GM18873 (cell line): Measurements from ENCODE around the gene MAP4K2.

Source experiments
- ATAC-seq: cut with Tn5 transposase; IDR thresholded peaks from one replicate; pipeline ENCODE4 v1.9.1; 2021; ENCODE audit warnings: mild to moderate bottlenecking, moderate library complexity, moderate number of reproducible peaks; ENCODE audit not compliant: unreplicated experiment, low FRiP score

Gene MAP4K2

DNA sequence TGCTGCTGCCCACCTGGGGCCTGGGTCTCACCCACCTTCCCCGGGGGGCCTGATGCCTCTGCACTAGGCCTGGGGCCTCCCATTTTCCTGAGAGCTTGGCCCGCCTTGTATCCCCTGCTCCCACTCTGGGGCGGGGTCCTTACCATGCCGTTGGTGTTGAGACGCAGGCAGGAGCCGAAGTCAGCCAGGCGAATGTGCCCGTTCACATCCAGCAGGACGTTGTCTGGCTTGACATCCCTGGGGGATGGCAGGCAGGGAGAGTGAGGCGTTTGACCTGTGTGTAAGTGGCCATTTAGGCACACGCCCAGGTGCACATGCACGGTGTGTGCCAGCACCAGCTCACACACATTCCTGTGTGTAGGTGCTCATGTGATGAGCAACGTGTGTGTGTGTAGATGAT, 36.3 kb upstream of the MAP4K2 start:
- no peak for ATAC-seq

DNA sequence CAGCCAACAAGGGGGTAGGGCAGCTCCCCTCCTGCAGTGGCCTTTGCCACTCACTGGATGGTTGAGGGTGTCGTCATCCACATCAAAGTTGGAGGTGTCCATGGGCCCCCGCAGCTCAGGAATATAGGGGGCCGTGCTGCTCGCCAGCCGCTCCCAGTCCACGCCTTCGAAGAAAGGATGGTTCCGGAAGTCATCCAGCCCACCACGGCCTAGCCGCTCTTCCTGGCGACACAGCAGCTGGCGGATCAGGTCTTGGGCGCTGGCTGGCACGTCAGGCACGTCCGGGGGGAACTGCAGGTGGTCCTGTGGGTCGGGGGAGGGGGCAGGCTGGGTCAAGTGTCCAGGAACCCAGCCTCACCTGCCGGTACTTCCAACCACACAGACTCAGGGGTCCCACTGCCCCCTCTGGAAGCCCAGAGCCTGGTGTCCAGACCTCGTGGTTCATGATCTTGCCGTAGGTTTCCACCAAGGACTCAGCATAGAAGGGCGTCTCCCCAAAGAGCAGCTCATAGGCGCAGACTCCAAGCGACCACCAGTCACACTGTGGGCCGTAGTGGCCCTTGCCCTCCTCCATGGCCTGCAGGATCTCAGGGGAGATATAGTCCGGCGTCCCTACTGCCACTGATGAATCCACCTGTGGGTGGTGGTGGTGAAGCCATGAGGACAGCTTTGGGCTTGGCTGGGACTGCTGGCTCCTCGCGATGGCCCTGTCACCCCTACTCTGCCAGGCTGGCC, 35.8 kb upstream of the MAP4K2 start:
- ATAC-seq: no peak

DNA sequence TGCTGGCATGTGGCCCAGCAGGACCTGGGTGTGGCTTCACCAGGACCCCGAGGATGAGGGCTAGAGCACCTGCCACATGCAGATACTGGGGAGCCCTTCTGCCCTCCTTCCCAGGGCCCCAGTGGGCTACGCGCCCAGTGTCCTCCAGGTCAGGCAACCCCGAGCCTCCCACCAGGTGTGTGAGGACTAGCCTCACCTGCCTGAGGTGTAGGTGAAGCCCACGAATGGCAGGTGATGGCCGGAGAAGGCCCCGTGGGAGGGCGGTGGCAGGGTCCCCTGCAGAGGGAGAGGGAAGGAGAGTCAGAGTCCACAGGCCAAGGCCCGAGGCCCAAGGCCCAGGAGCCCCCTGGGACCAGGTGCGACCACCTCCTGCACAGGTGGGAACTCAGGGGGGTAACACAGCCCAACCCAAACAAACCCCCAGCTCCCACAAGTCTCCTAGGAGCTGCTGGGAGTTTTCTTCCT, 34.9 kb upstream of the MAP4K2 start:
- no peak for ATAC-seq

DNA sequence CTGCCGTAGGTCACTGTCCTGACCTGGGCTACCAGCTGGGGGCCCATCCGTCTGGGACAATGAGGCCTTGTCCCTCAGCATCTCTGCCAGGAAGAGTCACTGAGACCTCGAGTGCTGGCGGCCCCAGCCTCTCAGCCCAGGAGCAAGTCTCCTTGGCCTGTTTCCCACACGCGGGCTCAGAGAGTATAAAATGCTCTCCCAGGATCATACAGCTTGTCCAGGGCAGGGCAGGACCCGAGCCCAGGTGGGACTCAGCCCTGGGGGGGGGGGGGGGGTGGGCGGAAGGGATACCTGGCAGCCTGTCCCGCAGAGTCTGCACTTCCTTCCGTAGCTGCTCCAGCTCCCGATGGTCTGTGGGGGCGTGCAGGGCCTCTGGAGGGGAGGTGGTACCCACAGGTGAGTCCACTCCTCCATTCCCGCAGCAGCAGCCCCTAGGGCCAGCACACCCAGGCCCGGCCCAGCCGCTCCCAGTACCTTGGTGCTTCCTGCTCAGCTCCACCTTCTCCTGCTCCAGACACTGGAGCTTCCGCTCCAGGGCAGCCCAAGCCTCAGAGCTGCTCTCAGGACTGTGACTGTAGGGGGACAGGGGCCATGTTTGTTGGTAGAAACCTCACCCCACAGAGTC, 33.5 kb upstream of the MAP4K2 start:
- ATAC-seq: no peak

DNA sequence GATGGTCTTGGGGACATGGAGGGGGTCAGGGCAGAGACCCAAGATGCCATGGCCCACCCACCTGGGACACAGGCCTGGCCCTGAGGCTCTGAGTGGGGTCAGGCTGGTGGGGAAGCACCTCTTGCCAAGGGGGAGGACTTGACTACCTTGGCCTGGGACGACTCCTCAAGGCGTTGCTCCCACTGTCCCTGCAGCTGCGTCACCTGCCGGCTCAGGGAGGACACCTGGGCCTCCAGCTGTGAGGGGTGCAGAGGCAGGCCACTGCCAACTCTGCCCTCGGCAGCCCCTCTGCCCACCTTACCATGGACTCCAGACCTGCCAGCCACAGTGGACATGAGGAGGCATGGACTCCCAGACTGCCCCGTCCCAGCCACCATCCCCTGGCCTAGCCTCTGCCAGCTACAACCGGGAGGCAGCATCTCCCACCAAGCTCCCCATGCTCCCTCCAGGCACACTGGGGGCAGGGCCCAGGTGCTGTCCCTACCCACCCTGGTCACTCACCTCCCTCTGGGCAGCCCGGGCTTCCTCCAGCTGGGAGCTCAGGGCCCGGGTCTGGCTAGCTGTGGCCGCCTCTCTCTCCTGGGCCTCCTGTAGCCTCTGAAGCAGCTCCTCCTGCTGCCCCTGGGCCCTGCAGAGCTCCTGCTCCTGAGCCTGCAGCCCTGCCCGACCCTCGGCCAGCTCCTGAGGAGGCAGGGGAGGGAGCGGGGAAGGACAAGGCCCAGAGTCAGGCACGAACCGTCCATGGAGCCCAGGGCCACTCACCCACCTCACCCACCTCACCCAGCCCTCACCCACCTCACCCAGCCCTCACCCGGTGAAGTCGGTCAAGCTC, 32.8 kb upstream of the MAP4K2 start:
- no peak for ATAC-seq

DNA sequence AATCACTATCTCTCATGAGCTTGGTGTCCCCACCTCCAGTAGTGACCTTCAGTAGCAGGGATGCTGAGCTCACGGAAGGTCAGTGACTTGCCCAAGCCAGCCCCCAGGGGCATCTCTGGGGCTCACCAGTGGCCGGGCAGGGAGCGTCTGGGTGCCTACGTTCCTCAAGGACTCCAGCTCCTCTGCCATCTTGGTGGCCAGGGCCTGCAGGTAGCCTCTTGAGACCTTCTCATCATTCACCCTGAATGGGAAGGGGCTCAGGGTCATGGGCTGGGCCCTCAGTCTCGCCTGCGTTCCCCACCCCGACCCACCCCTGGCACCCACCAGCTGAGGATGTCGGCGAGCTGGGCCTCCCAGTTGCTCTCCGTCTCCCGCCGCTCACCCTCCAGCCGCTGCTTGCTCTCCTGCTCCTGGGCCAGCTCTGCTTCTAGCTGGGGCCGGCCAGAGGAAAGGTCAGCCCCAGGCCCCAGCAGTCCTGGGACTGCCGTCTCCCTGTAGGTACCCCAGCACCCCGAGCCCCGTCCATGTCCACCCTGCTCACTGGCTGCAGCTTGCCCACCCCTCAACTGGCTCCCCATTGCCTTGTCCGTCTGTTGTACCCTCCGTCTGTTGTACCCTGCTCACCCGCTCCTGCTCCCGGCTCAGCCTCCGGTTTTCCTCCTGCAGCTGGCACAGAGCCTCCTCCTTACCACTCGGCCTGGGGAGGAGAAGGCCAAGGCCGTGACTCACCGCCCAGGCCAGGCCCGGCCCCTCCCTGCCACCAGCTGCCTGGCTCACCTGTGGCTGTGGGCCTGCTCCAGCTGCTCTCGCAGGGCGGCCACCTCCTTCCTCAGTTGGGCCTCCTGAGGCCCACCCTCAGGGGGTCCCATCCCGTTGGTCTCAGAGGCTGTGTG, 32.0 kb upstream of the MAP4K2 start:
- ATAC-seq: no peak

DNA sequence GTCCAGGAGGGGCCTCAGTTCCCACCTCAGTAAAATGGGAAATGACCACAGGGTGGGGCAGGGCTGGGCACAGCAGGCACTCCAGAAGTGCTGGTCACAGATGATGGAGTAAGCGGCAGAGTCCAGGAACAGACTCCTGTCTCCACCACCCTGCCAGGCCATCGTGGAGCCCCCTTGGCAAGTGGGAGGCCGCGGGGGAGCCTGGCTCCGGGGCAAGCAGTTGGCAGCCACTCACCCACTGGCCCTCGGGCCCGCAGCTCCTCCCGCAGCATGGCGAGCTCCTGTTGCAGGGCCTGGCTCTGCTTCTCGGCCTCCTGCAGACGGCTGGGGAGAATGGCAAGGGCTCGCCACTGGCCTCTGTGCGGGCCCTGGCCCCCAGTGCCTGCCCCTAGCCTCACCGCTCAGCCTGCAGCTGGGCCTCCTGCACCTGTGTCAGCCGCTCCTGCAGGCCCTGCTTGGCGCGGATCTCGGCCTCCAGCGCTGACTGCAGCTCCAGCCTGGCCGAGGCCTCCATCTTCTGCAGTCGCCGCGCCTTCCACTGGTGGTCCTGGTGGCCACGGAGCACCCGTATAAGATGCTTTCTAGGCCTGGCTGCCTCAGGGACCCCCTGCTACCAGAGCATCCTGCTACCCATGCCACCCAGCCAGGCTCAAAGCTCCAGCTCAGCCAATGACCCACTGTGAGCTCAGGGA, 31.2 kb upstream of the MAP4K2 start:
- no peak for ATAC-seq

DNA sequence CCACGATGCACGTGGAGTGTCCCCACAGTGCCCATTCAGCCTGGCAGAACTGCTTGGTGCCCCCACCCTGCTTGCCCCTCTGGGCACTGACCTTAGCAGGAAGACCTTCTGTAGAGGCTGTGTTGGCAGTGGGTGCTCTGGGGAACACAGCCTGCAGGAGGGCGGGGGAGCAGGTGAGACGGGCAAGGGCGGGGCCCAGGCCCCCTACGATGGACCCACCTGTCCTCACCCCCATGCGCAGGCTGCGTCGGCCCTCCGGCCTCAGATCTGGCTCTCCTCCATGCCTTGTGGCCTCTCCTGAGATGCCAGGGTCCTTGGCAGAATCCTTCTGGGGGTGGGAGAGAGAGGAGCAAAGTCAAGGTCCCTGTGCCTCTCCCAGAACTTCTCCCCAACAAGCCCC, 30.5 kb upstream of the MAP4K2 start:
- ATAC-seq: no peak

DNA sequence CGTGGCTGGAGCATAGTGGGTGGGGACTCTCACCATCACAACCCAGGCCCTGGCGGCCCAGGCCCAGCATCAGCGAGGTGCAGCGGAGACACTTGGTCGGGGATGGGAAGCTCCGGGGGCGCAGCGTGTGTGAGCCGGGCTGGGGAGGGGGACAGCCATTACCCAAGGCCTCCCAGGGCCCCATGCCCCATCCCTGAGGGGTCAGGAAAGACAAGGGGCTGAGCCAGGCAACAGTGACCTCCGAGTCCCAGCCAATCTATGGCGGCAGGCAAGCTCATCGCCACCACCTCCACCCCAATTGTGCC, 30.1 kb upstream of the MAP4K2 start:
- no peak for ATAC-seq

DNA sequence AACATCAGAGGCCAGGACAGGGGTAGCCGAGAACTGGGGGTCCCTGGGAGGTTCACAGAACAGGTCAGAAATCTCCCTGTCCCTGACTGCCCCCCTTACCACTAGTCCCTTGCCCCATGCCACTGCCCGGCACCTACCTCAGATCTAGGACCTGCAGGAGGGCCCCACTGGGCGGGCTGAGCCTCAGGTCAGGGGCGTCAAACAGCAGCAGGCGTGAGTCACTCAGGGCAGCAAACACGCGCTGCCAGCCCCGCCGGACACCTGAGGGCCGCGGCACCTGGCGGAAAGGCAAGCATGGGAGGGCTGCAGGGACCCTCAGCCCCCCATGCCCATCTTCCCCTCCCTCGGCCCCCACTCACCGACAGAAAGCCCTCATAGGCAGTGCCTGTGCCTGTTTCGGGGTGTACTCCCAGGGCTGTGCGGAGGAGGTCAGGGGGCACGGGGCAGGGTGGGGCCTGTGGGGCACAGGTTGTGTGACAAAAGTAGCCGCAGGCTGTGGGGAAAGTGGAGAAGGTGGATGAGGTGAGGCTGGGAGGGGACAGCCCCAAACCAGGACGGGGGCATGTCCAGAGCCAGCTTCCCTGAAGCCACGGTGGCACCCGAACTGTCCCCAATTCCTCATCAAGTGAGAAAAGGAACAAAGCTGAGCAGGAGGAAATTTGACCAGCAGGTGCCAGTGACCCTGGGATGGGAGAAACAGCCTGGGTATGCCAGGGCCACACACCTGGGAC, 29.6 kb upstream of the MAP4K2 start:
- no peak for ATAC-seq

DNA sequence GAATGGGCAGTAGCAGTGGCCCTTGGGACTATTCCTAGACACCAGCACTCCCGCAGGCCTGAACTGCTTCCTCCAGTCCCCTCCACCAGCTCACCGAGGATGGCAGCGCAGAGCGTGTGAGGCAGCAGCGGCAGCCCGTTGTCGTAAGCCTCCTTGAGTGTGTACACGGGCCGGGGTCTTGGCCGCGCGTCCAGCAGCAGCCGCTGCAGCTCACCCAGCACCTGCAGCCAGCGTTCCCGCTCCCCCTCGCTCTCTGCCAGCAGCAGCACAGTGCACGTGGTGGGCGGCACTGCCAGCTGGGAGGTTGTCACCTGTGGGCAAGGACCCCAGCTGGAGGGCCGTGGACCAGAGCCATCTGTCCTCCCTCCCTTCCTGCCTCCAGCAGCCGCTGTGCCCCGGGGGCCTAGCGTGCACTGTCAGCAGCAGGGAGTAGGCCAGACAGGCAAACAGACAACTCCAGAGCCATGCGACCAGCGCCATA, 28.4 kb upstream of the MAP4K2 start:
- no peak for ATAC-seq

DNA sequence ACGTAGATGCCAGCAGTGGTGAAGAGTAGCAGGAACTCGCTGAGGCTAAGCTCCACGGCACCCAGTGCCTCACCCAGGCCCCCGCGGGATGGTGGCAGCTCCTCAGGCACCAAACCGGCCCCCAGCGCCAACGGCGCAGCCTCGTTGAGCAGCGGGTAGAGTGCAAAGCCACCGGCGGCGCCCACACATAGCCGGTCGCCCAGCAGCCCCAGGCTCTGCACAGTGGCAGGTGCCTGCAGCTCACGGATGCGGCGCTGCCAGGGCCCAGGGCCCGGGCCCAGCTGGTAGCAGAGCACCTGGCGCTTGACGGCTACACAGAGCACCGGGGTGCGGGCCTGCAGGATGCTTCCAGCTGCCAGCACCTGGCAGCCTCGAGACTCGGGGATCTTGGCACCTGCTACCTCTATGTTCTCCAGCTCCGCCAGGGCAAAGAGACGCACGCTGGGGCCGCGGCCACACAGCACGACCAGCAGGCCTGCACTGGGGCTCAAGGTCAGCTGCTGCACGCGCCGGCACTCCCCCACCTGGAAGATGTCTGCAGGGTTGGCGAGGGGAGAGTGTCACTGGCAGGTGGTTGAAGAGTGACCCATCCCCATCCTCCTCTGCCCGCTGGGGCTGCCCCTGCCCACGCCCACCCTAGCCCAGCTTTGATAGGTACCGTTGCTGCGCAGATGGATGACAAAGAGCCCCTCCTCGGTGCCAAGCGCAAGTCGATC, 26.7 kb upstream of the MAP4K2 start:
- ATAC-seq: no peak

DNA sequence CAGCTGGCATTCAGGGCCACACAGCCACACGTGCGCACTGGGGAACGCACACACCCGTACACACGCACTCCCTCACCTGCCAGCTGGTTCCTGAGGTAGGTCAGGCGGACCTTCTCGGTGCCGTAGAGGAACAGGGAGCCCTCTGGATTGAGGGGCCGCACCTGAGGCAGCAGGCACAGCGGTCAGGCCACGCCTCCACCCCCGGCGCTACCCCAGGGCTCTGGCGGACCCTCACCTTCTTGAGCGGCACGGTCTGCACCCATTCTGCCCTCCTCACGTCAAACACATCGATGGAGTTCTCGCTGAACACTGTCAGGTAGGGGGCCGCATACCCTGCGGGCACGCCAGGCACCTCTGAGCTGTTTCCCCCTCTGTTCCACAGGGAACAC, 24.4 kb upstream of the MAP4K2 start:
- ATAC-seq: no peak

DNA sequence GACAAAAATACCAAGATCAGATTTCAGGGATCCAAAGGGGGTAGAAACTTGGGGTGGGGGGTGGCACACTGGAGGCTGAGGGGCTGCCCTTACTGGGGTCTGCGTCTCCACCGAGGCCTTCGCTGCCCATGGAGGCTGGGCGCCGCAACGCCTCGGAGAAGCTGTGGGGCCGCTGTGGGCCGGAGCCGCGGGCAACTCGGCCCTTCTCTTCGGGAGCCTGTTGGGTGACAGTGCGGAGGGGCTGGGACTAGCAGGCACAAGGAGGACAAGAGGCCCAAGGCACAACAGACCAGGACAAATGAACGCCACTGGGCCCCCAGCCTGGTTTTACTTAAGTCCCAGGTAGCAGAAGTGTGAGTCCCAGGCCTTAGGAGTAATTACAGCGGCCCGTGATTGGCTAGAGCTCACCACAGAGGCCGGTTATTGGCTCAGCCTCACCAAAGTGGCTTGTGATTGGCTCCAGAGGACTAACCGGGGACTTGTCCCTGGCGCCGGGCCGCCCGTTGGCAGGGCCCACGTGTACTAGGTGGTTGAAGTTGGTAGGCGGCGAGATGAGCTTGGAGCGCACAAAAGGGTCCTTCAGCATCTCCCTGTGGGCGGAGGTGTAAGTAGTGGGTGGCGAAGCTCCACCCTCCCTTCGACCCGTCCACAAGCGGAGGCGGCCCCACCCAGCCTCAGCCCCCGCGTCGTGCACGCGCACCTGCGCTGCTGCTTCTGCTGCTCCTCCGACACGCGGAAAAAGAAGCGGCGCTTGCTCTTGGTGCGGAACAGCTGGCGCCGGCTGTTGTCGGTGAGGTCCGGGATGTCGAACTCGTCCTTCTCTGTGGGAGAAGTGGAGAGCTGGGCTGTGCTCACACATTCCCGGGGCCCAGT, 23.8 kb upstream of the MAP4K2 start:
- no peak for ATAC-seq

DNA sequence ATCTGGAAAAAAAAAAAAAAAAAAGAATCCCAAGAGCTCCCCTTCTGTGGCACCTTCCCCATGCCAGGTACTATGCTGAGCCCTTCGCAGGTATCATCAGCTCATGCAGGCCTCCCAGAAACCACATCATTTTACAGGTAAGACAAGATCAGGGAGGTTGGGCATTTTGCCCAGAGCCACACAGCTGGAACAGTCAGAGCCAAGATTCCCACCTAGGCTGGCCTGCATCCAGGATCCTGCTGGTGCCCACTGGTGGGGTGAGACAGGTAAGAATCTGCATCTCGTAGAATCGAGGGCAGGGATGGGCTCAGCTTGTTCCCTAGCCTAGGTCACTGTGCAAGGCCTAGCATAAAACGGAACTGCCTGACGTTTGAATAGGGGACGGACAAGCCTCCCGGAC, 23.0 kb upstream of the MAP4K2 start:
- ATAC-seq: no peak

DNA sequence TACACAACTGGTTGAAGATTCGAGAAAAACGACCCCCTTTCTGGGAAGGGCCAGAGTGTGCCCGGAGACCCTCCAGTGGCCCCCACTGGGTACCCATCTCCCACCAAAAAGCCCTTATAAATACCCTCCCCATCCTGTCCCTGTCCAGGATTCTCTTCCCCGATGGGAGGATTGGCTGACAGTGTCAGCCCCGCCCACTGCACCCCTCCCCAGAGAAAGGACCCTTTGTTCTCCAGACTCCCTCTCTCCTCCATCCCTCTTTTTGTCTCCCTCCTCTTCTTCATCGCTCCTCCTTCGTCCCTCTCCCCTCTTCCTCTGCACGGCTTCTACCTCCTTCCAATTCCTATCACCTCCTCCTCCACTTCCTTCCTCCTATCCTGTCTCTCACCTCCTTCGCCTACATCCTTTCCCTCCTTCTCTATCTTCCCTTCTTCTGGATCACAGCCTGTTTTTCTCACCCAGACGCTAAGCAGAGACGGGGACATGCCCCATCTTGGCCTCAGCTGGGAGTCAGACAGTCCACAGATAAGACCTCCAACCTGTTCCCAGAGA, 20.6 kb upstream of the MAP4K2 start:
- no peak for ATAC-seq

DNA sequence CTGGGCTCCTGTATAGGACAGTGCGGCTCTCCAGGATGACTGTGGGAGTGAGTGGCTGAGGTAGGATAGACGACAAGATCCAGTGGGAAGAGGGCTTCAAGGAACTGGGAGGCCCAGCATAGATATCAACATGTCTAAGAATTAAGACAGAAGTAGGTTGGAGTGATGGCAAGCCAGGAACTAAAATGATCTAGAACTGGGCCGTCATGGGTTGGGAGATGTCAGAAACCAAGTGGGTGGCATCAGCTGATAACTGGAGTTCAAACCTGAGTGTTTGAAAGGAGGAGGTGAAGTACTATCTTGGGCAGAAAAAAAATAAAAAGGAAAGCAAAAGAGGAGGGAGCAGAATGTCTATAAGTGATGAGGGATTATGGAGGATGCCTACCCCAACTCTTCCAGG, 14.5 kb upstream of the MAP4K2 start:
- no peak for ATAC-seq
